Measurements from ENCODE around the gene INHBC.

DNA sequence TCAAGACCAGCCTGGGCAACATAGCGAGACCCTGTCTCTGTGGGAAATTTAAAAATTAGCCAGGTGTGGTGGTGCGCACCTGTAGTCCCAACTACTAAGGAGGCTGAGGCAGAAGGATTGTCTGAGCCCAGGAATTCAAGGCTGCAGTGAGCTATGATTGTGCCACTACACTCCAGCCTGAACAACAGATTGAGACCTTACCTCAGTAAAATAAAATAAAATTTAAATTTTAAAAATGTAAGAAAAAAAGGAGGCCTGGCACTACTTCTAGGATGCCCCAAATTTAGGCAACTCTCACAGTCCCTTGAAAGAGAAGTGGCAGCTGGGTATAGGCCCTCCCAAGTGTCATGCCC is 19.6 kb downstream of the INHBC start:
- TF ChIP-seq, protein P1, sequence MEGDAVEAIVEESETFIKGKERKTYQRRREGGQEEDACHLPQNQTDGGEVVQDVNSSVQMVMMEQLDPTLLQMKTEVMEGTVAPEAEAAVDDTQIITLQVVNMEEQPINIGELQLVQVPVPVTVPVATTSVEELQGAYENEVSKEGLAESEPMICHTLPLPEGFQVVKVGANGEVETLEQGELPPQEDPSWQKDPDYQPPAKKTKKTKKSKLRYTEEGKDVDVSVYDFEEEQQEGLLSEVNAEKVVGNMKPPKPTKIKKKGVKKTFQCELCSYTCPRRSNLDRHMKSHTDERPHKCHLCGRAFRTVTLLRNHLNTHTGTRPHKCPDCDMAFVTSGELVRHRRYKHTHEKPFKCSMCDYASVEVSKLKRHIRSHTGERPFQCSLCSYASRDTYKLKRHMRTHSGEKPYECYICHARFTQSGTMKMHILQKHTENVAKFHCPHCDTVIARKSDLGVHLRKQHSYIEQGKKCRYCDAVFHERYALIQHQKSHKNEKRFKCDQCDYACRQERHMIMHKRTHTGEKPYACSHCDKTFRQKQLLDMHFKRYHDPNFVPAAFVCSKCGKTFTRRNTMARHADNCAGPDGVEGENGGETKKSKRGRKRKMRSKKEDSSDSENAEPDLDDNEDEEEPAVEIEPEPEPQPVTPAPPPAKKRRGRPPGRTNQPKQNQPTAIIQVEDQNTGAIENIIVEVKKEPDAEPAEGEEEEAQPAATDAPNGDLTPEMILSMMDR (conservative IDR thresholded peaks at IDR 0.05) = no peak
- TF ChIP-seq EZH2 (IDR thresholded peaks at IDR 0.05; ENCODE audit: low read depth) = no peak
